ENCODE data around the gene ALDH1A1.

The ALDH1A1 gene

DNA sequence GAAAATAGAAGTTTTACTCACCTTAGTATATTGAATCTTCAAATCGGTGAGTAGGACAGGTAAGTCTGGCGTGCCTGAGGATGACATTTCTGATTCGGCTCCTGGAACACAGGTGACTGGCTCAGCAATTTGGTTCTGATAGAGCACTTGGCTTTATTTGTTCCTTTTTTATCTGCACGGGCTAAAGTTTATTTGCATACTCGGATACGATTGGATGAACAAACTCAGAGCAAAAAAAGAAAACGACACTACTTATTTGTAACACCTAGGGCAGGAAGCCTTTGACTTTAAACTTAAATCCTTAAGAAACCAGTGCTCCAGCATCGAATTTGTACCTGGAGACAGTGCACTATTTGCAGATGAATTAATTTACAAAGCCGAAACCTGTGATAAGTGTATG lies at the start of gene ALDH1A1:
Gene ALDH1A1, minus strand, starts transcription at position 140 of the 400 bp plus-strand sequence. Its CDS starts 53 bp downstream, at position 87.
- Histone ChIP-seq H3K9me3 (no peaks in the 10 kb centered on the region), H3K4me3 (ENCODE audit: low read depth in 1 of 2, low read length in 1 of 2) (peak within 1 kb of the TSS in 1 of 2 experiments; percentile 2), H3K4me1 (ENCODE audit: control insufficient read depth in 1 of 2, insufficient read depth in 1 of 2, low read depth in 1 of 2, low read length in 1 of 2) (peaks cover 24 to 36% of the 10 kb centered on the region in 2 experiments), H3K27ac (peak within 1 kb of the TSS; percentile 57), H3K36me3 (no peaks in the 10 kb centered on the region), H3K27me3 (no peaks in the 10 kb centered on the region)
- TF ChIP-seq CTCF (IDR thresholded peaks at IDR 0.05): no peak

DNA sequence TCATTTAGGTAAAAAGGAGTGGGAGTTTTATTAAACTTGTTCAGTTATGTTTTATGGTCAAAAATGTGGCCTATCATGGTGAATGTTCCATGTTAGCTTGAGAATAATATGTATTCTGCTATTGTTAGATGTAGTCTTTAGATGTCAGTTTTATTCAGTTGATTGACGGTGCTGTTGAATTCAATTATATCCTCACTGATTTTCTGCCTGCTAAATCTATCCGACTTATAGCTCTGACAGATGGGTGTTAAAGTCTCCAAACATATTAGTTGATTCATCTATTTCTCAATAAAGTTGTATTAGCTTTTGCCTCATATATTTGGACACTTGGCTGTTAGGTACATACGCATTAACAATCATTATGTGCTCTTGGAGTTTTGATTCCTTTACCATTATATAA lies 49.0 kb upstream of the ALDH1A1 start:
- no peaks in the 10 kb centered on the region for H3K36me3 ChIP-seq
- H3K9me3 ChIP-seq: no peaks in the 10 kb centered on the region
- H3K27ac ChIP-seq: no peak overlapping the region
- no peak for TF ChIP-seq CTCF (IDR thresholded peaks at IDR 0.05)
- H3K4me1 ChIP-seq (ENCODE audit: control insufficient read depth in 1 of 2, insufficient read depth in 1 of 2, low read depth in 1 of 2, low read length in 1 of 2): peaks cover 0 to 6% of the 10 kb centered on the region in 2 experiments
- no peaks in the 10 kb centered on the region for H3K27me3 ChIP-seq
- no peak overlapping the region for H3K4me3 ChIP-seq (ENCODE audit: low read depth in 1 of 2, low read length in 1 of 2)

- H3K4me3 ChIP-seq (ENCODE audit: low read depth in 1 of 2, low read length in 1 of 2): no peak overlapping the region
- no peak overlapping the region for H3K27ac ChIP-seq
- no peaks in the 10 kb centered on the region for H3K27me3 ChIP-seq
- peaks cover 0 to 6% of the 10 kb centered on the region in 2 experiments for H3K4me1 ChIP-seq (ENCODE audit: control insufficient read depth in 1 of 2, insufficient read depth in 1 of 2, low read depth in 1 of 2, low read length in 1 of 2)
- H3K36me3 ChIP-seq: no peaks in the 10 kb centered on the region
- no peak for TF ChIP-seq CTCF (IDR thresholded peaks at IDR 0.05)
- no peaks in the 10 kb centered on the region for H3K9me3 ChIP-seq
Measured at GRCh38 chr9:72998363-72998762, 45.5 kb upstream of the ALDH1A1 start.

GRCh38 chr9:72997387-72997995 lies 44.6 kb upstream of the ALDH1A1 start:
- no peak overlapping the region for H3K4me3 ChIP-seq (ENCODE audit: low read depth in 1 of 2, low read length in 1 of 2)
- TF ChIP-seq CTCF (IDR thresholded peaks at IDR 0.05): no peak
- no peaks in the 10 kb centered on the region for H3K36me3 ChIP-seq
- peaks cover 0 to 6% of the 10 kb centered on the region in 2 experiments for H3K4me1 ChIP-seq (ENCODE audit: control insufficient read depth in 1 of 2, insufficient read depth in 1 of 2, low read depth in 1 of 2, low read length in 1 of 2)
- no peak overlapping the region for H3K27ac ChIP-seq
- H3K27me3 ChIP-seq: no peaks in the 10 kb centered on the region
- no peaks in the 10 kb centered on the region for H3K9me3 ChIP-seq

- H3K27ac ChIP-seq: no peak overlapping the region
- H3K36me3 ChIP-seq: no peaks in the 10 kb centered on the region
- H3K9me3 ChIP-seq: no peaks in the 10 kb centered on the region
- no peaks in the 10 kb centered on the region for H3K27me3 ChIP-seq
- H3K4me3 ChIP-seq (ENCODE audit: low read depth in 1 of 2, low read length in 1 of 2): no peak overlapping the region
- peaks cover 0 to 6% of the 10 kb centered on the region in 2 experiments for H3K4me1 ChIP-seq (ENCODE audit: control insufficient read depth in 1 of 2, insufficient read depth in 1 of 2, low read depth in 1 of 2, low read length in 1 of 2)
- no peak for TF ChIP-seq CTCF (IDR thresholded peaks at IDR 0.05)
Measured at GRCh38 chr9:72996684-72997314, 43.9 kb upstream of the ALDH1A1 start.
